ENCODE results near the gene OR8H2.
"Not testable (repeated sequence)": the region's sequence is repeated elsewhere in the genome, so short reads cannot be mapped to it uniquely, and the experiment has no call there.

The OR8H2 gene

DNA sequence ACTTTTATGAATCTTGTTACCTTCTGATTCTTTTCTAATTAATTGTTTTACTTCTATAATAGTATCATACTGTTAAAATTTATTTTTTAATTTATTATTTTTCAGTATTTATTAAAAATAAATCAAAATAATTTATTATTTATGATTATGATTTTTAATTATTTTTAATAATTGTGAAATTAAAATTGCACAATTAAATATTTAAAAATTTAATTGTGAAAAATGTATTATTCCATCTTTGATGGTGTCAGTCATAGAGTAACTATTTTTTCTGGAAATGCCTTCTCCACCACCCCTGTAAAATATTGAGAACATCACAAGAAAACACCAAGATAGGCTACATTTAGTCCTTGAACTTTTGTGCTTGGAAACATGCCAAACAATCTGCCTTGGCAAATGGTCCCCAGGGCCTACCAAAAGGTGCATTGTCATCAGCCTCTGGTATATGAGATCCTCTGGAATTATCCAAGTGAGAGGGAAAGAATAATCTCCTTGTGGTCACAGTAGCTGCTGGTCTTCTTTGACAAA lies at the start of gene OR8H2:
TSS of gene OR8H2 (plus strand) at position 478 of the 528 bp plus-strand sequence. CDS start 1,356 bp downstream, outside the sequence.
- DNase-seq: no peak

DNA sequence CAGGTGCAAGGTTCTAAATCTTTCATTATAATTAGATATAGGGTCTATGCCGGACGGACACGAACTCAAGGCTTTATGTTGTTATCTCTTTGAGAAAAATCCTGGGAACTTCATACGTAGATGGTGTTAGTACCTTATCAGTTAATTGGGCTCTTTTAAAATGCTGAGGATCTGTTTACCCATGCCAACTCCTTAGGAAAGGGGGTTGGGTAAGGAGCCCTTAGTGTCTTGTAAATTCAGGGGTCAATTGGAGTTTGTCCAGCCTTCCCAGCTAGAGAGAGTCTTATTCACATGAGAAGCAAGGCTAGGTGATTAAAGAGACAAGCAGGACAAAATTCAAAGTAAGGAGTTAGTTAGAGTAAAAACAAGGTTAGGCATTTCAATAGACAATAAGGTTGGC lies 47.1 kb upstream of the OR8H2 start:
- DNase-seq: not testable (repeated sequence)

DNA sequence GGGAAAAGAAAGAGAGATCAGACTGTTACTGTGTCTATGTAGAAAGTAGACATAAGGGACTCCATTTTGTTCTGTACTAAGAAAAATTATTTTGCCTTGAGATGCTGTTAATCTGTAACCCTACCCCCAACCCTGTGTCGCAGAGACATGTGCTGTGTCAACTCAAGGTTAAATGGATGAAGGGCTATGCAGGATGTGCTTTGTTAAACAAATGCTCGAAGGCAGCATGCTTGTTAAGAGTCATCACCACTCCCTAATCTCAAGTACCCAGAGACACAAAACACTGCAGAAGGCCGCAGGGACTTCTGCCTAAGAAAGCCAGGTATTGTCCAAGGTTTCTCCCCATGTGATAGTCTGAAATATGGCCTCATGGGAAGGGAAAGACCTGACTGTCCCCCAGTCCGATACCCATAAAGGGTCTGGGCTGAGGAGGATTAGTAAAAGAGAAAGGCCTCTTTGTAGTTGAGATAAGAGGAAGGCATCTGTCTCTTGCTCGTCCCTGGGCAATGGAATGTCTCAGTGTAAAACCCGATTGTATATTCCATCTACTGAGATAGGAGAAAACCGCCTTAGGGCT lies 45.7 kb upstream of the OR8H2 start:
- not testable (repeated sequence) for DNase-seq

GRCh38 chr11:56058260-56058780 lies 45.2 kb upstream of the OR8H2 start:
- DNase-seq: not testable (repeated sequence)

GRCh38 chr11:56066980-56067379 lies 36.5 kb upstream of the OR8H2 start:
- no peak for DNase-seq

DNA sequence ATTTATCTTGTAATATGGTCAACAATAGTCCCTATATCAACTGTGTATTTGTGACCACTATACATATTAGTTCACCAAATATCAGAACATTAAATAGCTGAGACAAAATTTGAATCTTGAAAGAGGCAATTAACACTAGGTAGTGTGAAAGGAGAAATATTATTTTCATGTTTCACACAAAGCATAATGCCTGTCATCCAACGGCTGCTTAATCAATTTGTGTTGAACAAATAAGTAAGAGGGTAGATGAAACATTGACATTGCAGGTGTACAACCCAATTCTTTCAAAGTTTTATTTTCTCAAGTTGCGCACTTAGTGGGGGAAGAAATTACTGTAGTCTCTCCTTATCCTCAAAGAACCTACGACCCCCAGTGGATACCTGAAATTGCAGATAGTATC lies 13.8 kb upstream of the OR8H2 start:
- DNase-seq: no peak

GRCh38 chr11:56093008-56093407 lies 10.5 kb upstream of the OR8H2 start, which contains the start of gene OR8I2:
TSS of gene OR8I2 (plus strand) at chr11:56093308. CDS start at chr11:56093308, 0 bp downstream.
- no peak for DNase-seq

GRCh38 chr11:56122073-56122472 lies 18.6 kb downstream of the OR8H2 start, which contains the start of gene OR8H3:
TSS of gene OR8H3 (plus strand) at chr11:56122373. CDS start at chr11:56122373, 0 bp downstream.
- no peak for DNase-seq

DNA sequence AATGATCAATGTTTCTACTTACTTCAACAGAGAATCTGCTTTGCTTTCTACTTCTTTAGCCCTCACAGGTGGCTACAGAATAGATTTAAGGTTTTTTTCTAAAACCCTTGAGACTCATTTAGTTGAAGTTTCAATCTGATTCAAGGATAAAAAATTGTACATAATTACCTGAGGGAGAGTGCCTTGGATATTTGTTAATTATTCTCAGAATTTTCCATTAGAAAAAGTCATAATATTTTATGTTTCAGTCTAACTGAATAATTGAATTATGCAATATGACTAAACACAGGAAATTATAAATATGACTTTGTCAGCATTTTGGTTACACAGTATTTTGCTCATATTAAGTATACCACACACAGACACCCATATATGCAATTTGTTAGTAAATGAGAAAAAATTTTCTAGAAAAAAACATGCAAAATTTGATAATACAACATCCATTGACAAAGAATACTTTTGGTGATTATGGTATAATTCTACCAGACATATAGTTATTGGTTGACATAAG lies 36.7 kb downstream of the OR8H2 start, which contains the start of gene OR8J3:
TSS of gene OR8J3 (minus strand) at position 51 of the 511 bp plus-strand sequence. CDS start 2,483 bp downstream, outside the sequence.
- no peak for DNase-seq

DNA sequence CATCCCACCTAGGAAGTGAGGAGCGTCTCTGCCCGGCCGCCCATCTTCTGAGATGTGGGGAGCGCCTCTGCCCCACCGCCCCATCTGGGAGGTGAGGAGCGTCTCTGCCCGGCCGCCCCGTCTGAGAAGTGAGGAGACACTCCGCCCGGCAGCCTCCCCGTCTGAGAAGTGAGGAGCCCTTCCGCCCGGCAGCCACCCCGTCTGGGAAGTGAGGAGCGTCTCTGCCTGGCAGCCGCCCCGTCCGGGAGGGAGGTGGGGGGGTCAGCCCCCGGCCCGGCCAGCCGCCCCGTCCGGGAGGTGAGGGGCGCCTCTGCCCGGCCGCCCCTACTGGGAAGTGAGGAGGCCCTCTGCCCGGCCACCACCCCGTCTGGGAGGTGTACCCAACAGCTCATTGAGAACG lies 40.2 kb downstream of the OR8H2 start:
- not testable (repeated sequence) for DNase-seq

- DNase-seq: no peak
These were observed 47.9 kb downstream of the OR8H2 start for GRCh38 chr11:56151376-56151775.

GRCh38 chr11:56152333-56152732 lies 48.8 kb downstream of the OR8H2 start:
- no peak for DNase-seq
